H9 (cell line): ENCODE measurements around the gene FAM81A. TPM values are rescaled to one million over a fixed set of nuclear protein-coding genes. Genes with fewer than 3 reads are reported as not detected.

ENCODE experiments used
- DNase-seq: peaks from one replicate; pipeline ENCODE4 v3.0.0-alpha.2; 2017
- H2AFZ ChIP-seq: one replicate; pipeline ENCODE4 v1.6.1; 2013; ENCODE audit warnings: mild to moderate bottlenecking, low read length, control low read depth, moderate library complexity
- H2AK5ac ChIP-seq: 2 replicates; pipeline ENCODE4 v1.6.1; 2013; ENCODE audit warnings: low read length, control low read depth, mixed read lengths; ENCODE audit not compliant: insufficient read length
- H2BK120ac ChIP-seq: one replicate; pipeline ENCODE4 v1.6.1; 2013; ENCODE audit warnings: low read depth, mild to moderate bottlenecking, low read length, control low read depth, inconsistent platforms; ENCODE audit not compliant: poor library complexity, severe bottlenecking
- H2BK12ac ChIP-seq: 2 replicates; pipeline ENCODE4 v1.6.1; 2013; ENCODE audit warnings: low read length, control low read depth, mixed read lengths, low read depth; ENCODE audit not compliant: insufficient read length
- H2BK15ac ChIP-seq: 2 replicates; pipeline ENCODE4 v1.6.1; 2013; ENCODE audit warnings: low read depth, low read length, control low read depth
- H2BK20ac ChIP-seq: one replicate; pipeline ENCODE4 v1.6.1; 2013; ENCODE audit warnings: low read depth, mild to moderate bottlenecking, low read length, control low read depth, inconsistent platforms; ENCODE audit not compliant: poor library complexity, severe bottlenecking
- H2BK5ac ChIP-seq: 2 replicates; pipeline ENCODE4 v1.6.1; 2013; ENCODE audit warnings: low read length, control low read depth, mixed read lengths; ENCODE audit not compliant: insufficient read length
- H3K14ac ChIP-seq: 2 replicates; pipeline ENCODE4 v1.6.1; 2013; ENCODE audit warnings: low read length, control low read depth; ENCODE audit not compliant: insufficient read depth
- H3K18ac ChIP-seq: 2 replicates; pipeline ENCODE4 v1.6.1; 2013; ENCODE audit warnings: low read depth, mild to moderate bottlenecking, mixed read lengths, low read length, control low read depth; ENCODE audit not compliant: insufficient read length
- H3K23ac ChIP-seq: 2 replicates; pipeline ENCODE4 v1.6.1; 2013; ENCODE audit warnings: low read length, control low read depth, mixed read lengths, low read depth; ENCODE audit not compliant: insufficient read length
- H3K23me2 ChIP-seq: 2 replicates; pipeline ENCODE4 v1.6.1; 2013; ENCODE audit warnings: low read depth, mild to moderate bottlenecking, mixed read lengths, low read length, control low read depth; ENCODE audit not compliant: insufficient read length, poor library complexity, severe bottlenecking
- H3K27ac ChIP-seq: 2 replicates; pipeline ENCODE4 v1.5.1; 2013; ENCODE audit warnings: low read length, control low read depth, mixed read lengths, low read depth; ENCODE audit not compliant: insufficient read length
- H3K27me3 ChIP-seq: 2 replicates; pipeline ENCODE4 v1.6.1; 2013; ENCODE audit warnings: low read length, control low read depth, inconsistent platforms; ENCODE audit not compliant: insufficient read depth
- H3K4ac ChIP-seq: 2 replicates; pipeline ENCODE4 v1.6.1; 2013; ENCODE audit warnings: low read depth, mild to moderate bottlenecking, control low read depth, inconsistent platforms, low read length, moderate library complexity
- H3K4me1 ChIP-seq: 2 replicates; pipeline ENCODE4 v1.6.1; 2013; ENCODE audit warnings: low read length, control low read depth, inconsistent platforms; ENCODE audit not compliant: insufficient read depth
- H3K4me2 ChIP-seq: 2 replicates; pipeline ENCODE4 v1.6.1; 2013; ENCODE audit warnings: low read length, control low read depth, mixed read lengths; ENCODE audit not compliant: insufficient read length, insufficient read depth
- H3K56ac ChIP-seq: 2 replicates; pipeline ENCODE4 v1.6.1; 2013; ENCODE audit warnings: low read depth, mild to moderate bottlenecking, mixed read lengths, low read length, control low read depth; ENCODE audit not compliant: insufficient read length
- H3K79me1 ChIP-seq: 2 replicates; pipeline ENCODE4 v1.6.1; 2013; ENCODE audit warnings: low read depth, mild to moderate bottlenecking, moderate library complexity, low read length, control low read depth, inconsistent platforms; ENCODE audit not compliant: insufficient read depth, poor library complexity, severe bottlenecking
- H3K79me2 ChIP-seq: 2 replicates; pipeline ENCODE4 v1.6.1; 2013; ENCODE audit warnings: low read length, control low read depth, inconsistent platforms; ENCODE audit not compliant: insufficient read depth
- H3K9ac ChIP-seq: 2 replicates; pipeline ENCODE4 v1.6.1; 2013; ENCODE audit warnings: low read length, control low read depth, mixed read lengths; ENCODE audit not compliant: insufficient read length; ENCODE audit errors: extremely low read depth
- H3K9me3 ChIP-seq: one replicate; pipeline ENCODE4 v1.6.1; 2013; ENCODE audit warnings: low read depth, low read length, inconsistent platforms; ENCODE audit not compliant: control insufficient read depth
- H3T11ph ChIP-seq: one replicate; pipeline ENCODE4 v1.6.1; 2013; ENCODE audit warnings: mild to moderate bottlenecking, low read length, control low read depth, inconsistent platforms
- H4K20me1 ChIP-seq: one replicate; pipeline ENCODE4 v1.6.1; 2013; ENCODE audit not compliant: control insufficient read depth, insufficient read length, insufficient read depth
- H4K5ac ChIP-seq: 2 replicates; pipeline ENCODE4 v1.6.1; 2013; ENCODE audit warnings: low read depth, mild to moderate bottlenecking, mixed read lengths, low read length, control low read depth; ENCODE audit not compliant: insufficient read length
- H4K8ac ChIP-seq: replicated peaks from 2 replicates; pipeline ENCODE4 v1.6.1; 2013; ENCODE audit warnings: low read length, control low read depth, mixed read lengths, low read depth; ENCODE audit not compliant: insufficient read length
- H4K91ac ChIP-seq: 2 replicates; pipeline ENCODE4 v1.6.1; 2013; ENCODE audit warnings: low read depth, mild to moderate bottlenecking, moderate library complexity, mixed read lengths, low read length, control low read depth; ENCODE audit not compliant: insufficient read length
- H3K27ac Mint-ChIP-seq, 3 experiments: 2 replicates in 2 of 3; 3 replicates in 1 of 3; pipeline ENCODE4 v1.8.0; 2020 to 2021; ENCODE audit warnings: mixed read lengths in 3 of 3, mild to moderate bottlenecking in 1 of 3, moderate library complexity in 1 of 3
- H3K27me3 Mint-ChIP-seq: 2 replicates; pipeline ENCODE4 v1.8.0; 2021; ENCODE audit warnings: low read depth, mild to moderate bottlenecking, moderate library complexity, mixed read lengths
- H3K36me3 Mint-ChIP-seq, 3 experiments: 2 replicates in 2 of 3; 3 replicates in 1 of 3; pipeline ENCODE4 v1.8.0; 2020 to 2021; ENCODE audit warnings: low read depth in 3 of 3, mixed read lengths in 3 of 3; ENCODE audit not compliant: insufficient read depth in 1 of 3
- H3K4me1 Mint-ChIP-seq, 2 experiments: 2 replicates each; pipeline ENCODE4 v1.8.0; 2020; ENCODE audit warnings: mixed read lengths in 2 of 2
- H3K4me3 Mint-ChIP-seq, 2 experiments: 2 replicates in 1 of 2; 3 replicates in 1 of 2; pipeline ENCODE4 v1.8.0; 2020 to 2021; ENCODE audit warnings: mild to moderate bottlenecking in 2 of 2, mixed read lengths in 2 of 2, moderate library complexity in 1 of 2
- H3K9me3 Mint-ChIP-seq, 2 experiments: 2 replicates in 1 of 2; 3 replicates in 1 of 2; pipeline ENCODE4 v1.8.0; 2020; ENCODE audit warnings: mild to moderate bottlenecking in 2 of 2, mixed read lengths in 2 of 2, moderate library complexity in 1 of 2
- WGBS: extraction: QIAGEN DNeasy Blood & Tissue Kit; methylation state at CpG from one replicate; pipeline ENCODE4 v1.1.7; 2013; ENCODE audit warnings: missing lambda C conversion rate, low lambda C conversion rate, mixed read lengths; ENCODE audit not compliant: insufficient read length; ENCODE audit errors: extremely low coverage; 5-methylcytosine and 5-hydroxymethylcytosine counted together
- total RNA-seq: library from RNA; stranded (reverse); gene quantifications from 2 replicates; pipeline ENCODE4 v1.2.1, GENCODE V29; 2021
- TF ChIP-seq, protein P1 (sequence below): fragments of 200-600 bp; sonication (generic); conservative IDR thresholded peaks from 3 replicates; pipeline ENCODE4 v1.8.0; 2021; ENCODE audit warnings: antibody characterized with exemption, mild to moderate bottlenecking

Gene FAM81A
- total RNA-seq, 1 experiment from 2014 or later, result 1.7 TPM

GRCh38 chr15:59528961-59529402 is 91.0 kb downstream of the FAM81A start:
- no peak overlapping the region for H2BK5ac ChIP-seq
- H3K23me2 ChIP-seq, result no peaks in the 10 kb centered on the region
- no peaks in the 10 kb centered on the region for H3K36me3 Mint-ChIP-seq
- H3K14ac ChIP-seq, result no peak overlapping the region
- H2BK120ac ChIP-seq, result no peak overlapping the region
- H3K27ac ChIP-seq, result no peak overlapping the region
- H3K4me3 Mint-ChIP-seq, result no peak overlapping the region
- H3K79me2 ChIP-seq, result no peaks in the 10 kb centered on the region
- H3K18ac ChIP-seq, result no peak overlapping the region
- H3K9me3 ChIP-seq, result no peaks in the 10 kb centered on the region
- H3K56ac ChIP-seq, result no peak overlapping the region
- whole genome bisulfite sequencing, result no CpG with 5 or more reads among the region's 8 CpGs
- H3K27me3 Mint-ChIP-seq, result peaks cover 5% of the 10 kb centered on the region
- H4K91ac ChIP-seq, result no peak overlapping the region
- no peaks in the 10 kb centered on the region for H3K79me1 ChIP-seq
- H4K20me1 ChIP-seq, result no peaks in the 10 kb centered on the region
- H3K4ac ChIP-seq, result no peak overlapping the region
- H3K4me2 ChIP-seq, result no peak overlapping the region
- no peak overlapping the region for H3K23ac ChIP-seq
- no peak overlapping the region for H3T11ph ChIP-seq
- DNase-seq, result peak; percentile 94
- H2AK5ac ChIP-seq, result no peak overlapping the region
- H2BK20ac ChIP-seq, result no peak overlapping the region
- no peak overlapping the region for H3K9ac ChIP-seq
- no peak overlapping the region for H4K5ac ChIP-seq
- H3K27ac Mint-ChIP-seq, result no peak overlapping the region
- H2AFZ ChIP-seq, result no peak overlapping the region
- no peak overlapping the region for H4K8ac ChIP-seq
- no peak overlapping the region for H2BK12ac ChIP-seq
- TF ChIP-seq, protein P1, sequence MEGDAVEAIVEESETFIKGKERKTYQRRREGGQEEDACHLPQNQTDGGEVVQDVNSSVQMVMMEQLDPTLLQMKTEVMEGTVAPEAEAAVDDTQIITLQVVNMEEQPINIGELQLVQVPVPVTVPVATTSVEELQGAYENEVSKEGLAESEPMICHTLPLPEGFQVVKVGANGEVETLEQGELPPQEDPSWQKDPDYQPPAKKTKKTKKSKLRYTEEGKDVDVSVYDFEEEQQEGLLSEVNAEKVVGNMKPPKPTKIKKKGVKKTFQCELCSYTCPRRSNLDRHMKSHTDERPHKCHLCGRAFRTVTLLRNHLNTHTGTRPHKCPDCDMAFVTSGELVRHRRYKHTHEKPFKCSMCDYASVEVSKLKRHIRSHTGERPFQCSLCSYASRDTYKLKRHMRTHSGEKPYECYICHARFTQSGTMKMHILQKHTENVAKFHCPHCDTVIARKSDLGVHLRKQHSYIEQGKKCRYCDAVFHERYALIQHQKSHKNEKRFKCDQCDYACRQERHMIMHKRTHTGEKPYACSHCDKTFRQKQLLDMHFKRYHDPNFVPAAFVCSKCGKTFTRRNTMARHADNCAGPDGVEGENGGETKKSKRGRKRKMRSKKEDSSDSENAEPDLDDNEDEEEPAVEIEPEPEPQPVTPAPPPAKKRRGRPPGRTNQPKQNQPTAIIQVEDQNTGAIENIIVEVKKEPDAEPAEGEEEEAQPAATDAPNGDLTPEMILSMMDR, result peak; percentile 85
- H3K27me3 ChIP-seq, result no peaks in the 10 kb centered on the region
- no peak overlapping the region for H2BK15ac ChIP-seq
- no peaks in the 10 kb centered on the region for H3K9me3 Mint-ChIP-seq
- H3K4me1 ChIP-seq, result no peaks in the 10 kb centered on the region
- peaks cover 7 to 8% of the 10 kb centered on the region in 2 experiments; a peak in 2 of 4 replicates for H3K4me1 Mint-ChIP-seq
